ENCODE measurements around the gene MCRS1.
"Not testable (repeated sequence)": the region's sequence is repeated elsewhere in the genome, so short reads cannot be mapped to it uniquely, and the experiment has no call there.

MCRS1 gene

DNA sequence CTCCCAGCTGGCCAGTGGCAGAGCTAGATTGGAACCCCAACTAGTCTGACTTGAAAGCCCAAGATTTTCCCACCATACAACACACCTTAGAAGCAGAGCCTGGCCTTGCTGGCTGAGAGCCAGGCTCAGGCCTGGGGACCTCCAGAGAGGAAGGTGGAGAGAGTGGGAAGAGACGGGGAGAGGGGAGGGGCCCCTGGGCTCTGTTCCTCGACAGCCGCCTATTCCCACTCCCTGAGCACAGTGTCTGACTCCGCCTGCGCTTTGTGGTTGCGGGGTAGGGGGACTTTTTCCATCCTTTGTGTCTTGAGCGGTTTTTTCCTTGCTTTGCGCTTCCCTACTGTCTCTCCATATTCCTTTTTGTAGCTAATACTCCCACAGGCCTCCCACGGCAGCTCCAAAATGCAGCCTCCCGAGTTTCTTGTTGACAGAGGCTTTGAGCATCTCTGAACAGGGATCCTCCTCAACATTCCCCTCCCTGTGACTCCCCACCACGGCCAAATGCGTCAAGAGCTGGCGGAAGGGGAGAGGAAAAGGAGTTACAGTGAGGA, 33.1 kb downstream of the MCRS1 start:
- TF ChIP-seq, protein P1, sequence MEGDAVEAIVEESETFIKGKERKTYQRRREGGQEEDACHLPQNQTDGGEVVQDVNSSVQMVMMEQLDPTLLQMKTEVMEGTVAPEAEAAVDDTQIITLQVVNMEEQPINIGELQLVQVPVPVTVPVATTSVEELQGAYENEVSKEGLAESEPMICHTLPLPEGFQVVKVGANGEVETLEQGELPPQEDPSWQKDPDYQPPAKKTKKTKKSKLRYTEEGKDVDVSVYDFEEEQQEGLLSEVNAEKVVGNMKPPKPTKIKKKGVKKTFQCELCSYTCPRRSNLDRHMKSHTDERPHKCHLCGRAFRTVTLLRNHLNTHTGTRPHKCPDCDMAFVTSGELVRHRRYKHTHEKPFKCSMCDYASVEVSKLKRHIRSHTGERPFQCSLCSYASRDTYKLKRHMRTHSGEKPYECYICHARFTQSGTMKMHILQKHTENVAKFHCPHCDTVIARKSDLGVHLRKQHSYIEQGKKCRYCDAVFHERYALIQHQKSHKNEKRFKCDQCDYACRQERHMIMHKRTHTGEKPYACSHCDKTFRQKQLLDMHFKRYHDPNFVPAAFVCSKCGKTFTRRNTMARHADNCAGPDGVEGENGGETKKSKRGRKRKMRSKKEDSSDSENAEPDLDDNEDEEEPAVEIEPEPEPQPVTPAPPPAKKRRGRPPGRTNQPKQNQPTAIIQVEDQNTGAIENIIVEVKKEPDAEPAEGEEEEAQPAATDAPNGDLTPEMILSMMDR (conservative IDR thresholded peaks at IDR 0.05; ENCODE audit: low read length) = no peak
- H3K4me3 ChIP-seq (ENCODE audit: low read length) = no peak overlapping the region
- DNase-seq (ENCODE audit: low read depth) = no peak

- H3K4me3 ChIP-seq (ENCODE audit: low read length); DNase-seq (ENCODE audit: low read depth): not testable (repeated sequence)
These were observed 33.8 kb downstream of the MCRS1 start for GRCh38 chr12:49534122-49534521.

- DNase-seq (ENCODE audit: low read depth) = no peak
These were observed 34.6 kb downstream of the MCRS1 start for GRCh38 chr12:49533331-49533730.

GRCh38 chr12:49531745-49532144, 36.2 kb downstream of the MCRS1 start:
- no peak for DNase-seq (ENCODE audit: low read depth)
- H3K4me3 ChIP-seq (ENCODE audit: low read length) = no peak overlapping the region
- TF ChIP-seq, protein P1 (conservative IDR thresholded peaks at IDR 0.05; ENCODE audit: low read length) = no peak

More at GRCh38 chr12:49533331-49533730, 34.6 kb downstream of the MCRS1 start:
- TF ChIP-seq, protein P1 (conservative IDR thresholded peaks at IDR 0.05; ENCODE audit: low read length) = no peak
- H3K4me3 ChIP-seq (ENCODE audit: low read length) = no peak overlapping the region

GRCh38 chr12:49529414-49529813, 38.5 kb downstream of the MCRS1 start:
- TF ChIP-seq, protein P1 (conservative IDR thresholded peaks at IDR 0.05; ENCODE audit: low read length) = no peak
- H3K4me3 ChIP-seq (ENCODE audit: low read length) = no peak overlapping the region
- no peak for DNase-seq (ENCODE audit: low read depth)

DNA sequence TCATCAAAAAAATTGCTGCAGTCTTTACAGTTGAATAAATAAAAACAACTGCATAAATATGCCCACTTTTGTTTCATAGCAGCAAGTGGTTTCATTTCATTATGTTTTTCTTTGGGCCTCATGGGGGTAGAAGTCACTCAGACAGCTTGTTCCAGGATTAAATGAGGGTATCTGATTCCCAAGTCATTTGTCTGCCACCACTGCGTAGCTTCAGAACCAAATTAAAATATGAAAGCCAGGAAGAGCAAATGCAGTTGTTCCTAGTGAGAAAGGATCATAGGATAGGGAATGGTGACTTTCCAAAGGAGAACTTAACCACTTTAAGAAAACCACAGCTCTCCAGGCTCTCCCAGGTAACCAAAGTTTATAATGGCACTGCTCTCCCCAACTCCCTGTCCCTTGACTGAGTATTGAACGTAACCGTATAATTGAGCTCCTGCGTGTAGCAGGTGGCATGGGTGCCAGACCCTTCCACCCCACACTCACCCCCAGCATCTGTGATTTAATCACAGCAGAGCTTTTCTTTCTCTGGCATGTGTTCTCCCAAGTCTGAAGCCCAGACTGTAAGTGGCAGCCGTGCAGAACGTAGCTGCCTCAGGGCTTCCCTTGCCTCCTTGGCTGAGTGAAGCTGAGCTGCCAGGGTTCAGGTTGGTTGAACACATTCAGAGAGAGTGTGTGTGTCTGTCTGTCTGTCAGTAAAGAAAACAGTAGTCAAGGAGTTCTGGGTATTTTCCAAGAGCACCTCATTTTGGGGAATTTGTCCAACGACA, 40.4 kb downstream of the MCRS1 start:
- no peak overlapping the region for H3K4me3 ChIP-seq (ENCODE audit: low read length)
- TF ChIP-seq, protein P1 (conservative IDR thresholded peaks at IDR 0.05; ENCODE audit: low read length) = no peak
- no peak for DNase-seq (ENCODE audit: low read depth)

DNA sequence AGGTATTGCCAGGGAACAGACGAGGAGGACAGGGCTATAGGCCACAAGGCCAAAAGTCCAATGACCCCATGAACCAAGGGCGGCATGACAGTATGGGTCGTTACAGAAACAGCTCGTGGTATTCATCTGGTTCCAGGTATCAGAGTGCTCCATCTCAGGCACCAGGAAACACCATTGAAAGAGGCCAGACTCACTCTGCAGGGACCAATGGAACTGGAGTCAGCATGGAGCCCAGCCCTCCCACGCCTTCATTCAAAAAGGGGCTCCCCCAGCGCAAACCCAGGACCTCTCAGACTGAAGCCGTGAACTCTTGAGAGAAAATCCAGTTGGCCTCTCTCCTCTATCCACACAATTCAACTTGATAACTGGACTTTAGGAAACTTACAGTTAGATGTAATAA, 42.0 kb downstream of the MCRS1 start:
- TF ChIP-seq, protein P1 (conservative IDR thresholded peaks at IDR 0.05; ENCODE audit: low read length) = no peak
- no peak for DNase-seq (ENCODE audit: low read depth)
- H3K4me3 ChIP-seq (ENCODE audit: low read length) = no peak overlapping the region

All from AG10803 (cell line).